ENCODE results near the gene MYO1H.
"Not testable (repeated sequence)": the region's sequence is repeated elsewhere in the genome, so short reads cannot be mapped to it uniquely, and the experiment has no call there.

The MYO1H gene

DNA sequence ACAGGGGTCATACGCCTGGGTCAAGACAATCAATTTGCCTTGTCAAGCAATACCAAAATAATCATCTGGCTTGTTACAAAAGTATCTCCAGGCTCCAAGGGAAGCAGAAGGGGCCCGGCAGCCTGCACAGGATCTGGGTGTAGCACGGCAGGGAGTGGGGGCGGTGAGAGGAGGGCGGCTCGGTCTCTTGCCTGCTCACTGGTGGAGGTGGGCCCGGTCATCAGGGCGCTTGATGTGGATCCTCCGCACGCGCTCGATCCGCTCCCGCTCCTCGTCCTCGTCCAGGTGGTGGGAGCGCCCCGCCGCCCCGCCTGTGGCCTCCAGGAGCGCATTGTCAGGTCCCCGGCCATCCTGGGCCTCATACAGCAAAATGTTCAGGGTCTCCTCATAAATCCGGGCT is 103.7 kb downstream of the MYO1H start:
- no peak for DNase-seq

DNA sequence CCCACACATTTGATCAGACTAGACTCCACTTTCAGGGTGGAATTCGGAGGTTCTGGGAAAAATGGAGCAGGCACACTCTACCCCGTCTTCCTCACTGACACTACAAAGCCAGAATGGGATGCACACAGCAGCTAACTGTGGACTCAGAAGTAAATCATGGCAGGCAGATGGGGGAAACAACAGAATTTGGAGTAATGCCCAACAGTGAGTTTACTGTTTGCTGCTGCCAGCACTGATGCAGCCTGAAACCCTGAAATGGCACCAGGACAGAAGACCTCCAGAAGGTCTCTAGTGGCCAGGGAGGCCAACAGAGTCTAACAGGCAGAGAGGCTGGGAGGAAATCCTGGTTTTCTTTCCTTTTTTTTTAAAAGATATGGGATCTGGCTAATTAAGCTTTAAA is 104.8 kb downstream of the MYO1H start:
- DNase-seq: no peak

DNA sequence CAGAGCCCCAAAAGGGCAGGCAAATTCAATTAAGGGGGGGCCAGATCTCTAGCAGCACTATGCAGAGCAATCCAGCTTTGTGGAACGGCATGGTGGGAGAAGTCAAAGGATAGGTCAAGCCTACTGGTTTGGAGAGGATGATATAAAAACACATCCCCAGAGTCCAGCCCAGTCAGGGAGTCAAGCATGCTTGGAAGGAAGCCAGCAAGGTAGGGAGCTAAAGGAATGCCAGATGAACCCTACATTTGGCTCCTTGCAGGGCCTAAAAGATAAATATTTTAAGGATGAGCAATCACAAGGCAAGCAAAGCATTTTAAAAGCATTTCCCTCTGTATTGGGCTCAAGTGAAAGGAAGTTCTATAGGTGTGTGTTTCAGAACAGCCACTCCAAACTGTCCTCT is 108.0 kb downstream of the MYO1H start:
- no peak for DNase-seq

DNA sequence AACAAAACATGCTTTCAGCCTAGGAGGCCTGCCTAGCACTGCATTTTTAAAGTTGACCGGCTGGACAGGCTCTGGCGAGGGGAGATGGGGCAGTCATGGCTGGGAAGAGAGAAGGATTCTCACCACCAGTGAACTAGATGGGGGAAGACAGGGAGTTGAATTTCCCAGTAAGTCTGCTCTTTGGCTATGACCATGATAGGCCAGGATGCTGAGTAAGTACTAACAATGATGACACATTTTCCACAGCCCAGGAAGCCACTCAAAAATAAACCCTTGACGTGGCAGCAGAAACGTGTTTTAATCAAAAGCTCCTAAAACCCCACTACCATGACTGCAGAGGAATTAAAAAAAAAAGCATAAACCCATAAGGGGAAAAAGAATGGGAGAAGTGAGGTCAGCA is 110.4 kb downstream of the MYO1H start:
- DNase-seq: no peak

DNA sequence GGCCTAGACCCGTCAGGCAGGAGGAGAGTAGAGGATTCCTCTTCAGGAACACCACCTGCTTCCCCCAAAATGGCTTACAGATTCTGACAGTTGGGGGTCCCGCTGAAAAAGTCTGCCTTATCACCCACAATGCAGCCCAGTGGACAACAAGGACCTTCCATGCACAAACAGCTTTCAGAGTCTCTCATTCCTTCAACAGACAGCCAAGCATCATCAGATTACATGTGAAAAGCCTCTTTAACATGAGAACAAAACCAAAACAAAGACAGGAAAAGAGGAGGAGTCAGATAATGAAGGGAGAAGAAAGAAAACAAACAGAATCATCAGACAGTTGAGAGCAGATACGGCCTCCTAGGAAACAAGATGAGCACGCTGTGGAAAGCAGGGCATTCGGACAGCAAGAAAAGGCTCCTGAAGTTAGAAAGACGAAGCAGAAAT is 111.1 kb downstream of the MYO1H start:
- no peak for DNase-seq

DNA sequence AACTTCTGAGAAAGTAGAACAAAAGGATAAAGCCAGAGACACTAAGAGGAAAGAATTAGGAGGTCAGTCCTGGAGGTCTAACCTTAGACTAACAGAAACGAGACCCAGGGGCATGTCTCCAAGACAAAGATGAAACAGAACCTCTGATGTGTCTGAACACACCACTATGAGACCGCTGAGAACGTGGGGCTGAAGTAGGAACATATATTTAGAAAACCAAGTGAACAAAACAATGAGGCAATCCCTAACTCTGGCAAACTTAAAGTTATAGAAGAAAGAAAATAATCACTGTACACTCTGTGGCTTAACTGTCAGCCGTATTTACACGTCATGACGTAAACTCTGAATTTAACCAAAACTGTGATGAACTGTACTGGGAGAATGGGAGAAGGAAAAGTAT is 111.5 kb downstream of the MYO1H start:
- DNase-seq: no peak

DNA sequence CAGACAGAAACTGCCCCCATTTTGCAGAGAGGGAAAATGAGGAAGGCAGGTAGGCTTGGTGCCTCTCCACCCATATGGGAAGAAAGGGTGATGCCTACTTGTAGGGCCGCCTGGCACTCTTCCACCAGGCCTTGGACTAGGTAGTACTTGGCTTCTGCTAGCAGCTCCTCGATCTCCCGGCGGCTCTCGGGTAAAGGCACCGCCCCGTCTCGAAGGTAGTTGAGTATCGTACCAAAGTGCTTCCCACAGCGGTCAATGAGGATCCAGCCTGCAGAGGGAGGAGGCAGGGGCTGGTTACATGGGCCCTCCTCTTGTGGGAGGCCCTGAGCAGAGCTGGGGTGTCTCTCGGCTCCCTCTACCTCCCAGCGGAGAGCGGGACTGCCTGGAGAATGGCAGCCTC is 112.8 kb downstream of the MYO1H start:
- no peak for DNase-seq

DNA sequence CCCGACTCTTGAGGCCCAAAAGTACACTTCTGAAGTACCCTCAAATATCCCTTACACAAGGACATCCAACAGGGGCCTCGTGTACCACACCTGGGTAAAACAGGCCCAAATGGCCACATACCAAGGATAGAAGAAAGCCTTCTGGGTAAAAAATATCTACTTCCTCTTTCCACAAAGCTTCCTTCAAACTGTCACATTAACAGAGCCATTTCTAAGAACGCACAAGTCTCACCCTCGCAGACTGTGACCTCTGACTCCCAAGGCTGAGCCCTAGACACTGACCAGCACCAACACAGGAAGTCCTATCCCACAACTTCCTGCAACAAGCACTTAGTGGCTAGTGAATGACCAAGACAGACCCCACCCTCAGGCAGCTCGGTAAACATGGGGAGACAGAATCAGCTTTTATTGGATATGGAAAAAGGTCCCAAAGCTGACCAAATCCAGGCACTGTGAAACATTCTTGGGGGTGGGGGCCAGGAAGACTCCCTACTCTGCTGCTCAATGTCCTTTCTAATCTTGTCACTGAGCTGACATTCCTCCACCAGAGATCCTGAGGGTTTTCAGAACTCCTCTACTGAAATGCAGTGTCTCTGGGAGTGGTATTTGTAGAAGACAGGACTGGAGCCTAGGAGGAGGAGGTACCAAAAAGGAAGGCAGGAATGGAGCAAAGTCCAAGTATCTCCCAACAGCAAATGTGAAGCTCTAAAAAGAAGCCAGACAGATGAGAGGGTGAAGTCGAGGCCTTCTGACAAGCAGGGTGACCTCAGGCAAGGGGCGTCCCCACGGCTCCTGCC is 113.5 kb downstream of the MYO1H start:
- peak; percentile 20 for DNase-seq

DNA sequence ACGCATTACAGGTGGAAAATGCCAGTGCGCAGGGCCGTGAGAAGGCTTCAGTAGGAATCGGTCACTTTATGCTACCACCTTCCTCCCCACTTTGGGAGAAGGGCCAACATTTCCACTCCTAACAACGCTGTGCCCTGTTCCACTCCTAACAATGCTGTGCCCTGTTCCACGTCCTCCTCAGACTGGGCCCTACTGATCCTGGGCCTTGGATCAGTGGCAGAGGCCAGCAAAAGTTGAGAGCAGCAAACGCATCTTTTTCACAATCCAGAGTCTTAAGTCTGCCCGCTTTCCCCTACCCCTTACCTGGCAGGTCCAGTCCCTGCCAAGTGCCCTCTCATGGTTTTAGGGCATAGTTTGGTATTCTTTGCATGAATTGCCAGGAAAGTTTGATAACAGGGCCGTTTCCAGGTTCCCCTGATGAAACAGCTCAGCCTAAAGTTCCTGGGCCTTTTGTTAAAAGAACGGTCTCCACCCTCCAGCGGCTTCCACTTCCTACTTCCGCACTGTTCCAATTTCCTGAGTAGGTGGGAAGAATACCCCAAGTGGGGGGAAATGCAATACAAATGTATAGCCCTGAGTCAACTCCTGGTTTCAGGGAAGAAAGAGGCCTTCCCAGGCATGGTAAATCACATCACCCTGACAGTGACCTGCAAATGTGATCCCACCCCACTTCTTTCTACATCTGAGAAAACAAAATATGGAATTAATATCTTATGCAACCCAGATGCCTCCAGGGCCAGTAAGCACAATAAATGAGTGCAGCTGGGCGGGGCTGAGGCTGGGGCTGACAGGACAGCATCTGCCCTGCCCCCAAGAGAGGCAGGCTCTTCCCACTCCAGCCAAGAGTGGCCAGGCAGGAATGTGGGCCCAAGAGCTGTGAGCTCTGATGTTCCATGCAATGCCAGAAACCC is 114.4 kb downstream of the MYO1H start:
- DNase-seq: no peak

DNA sequence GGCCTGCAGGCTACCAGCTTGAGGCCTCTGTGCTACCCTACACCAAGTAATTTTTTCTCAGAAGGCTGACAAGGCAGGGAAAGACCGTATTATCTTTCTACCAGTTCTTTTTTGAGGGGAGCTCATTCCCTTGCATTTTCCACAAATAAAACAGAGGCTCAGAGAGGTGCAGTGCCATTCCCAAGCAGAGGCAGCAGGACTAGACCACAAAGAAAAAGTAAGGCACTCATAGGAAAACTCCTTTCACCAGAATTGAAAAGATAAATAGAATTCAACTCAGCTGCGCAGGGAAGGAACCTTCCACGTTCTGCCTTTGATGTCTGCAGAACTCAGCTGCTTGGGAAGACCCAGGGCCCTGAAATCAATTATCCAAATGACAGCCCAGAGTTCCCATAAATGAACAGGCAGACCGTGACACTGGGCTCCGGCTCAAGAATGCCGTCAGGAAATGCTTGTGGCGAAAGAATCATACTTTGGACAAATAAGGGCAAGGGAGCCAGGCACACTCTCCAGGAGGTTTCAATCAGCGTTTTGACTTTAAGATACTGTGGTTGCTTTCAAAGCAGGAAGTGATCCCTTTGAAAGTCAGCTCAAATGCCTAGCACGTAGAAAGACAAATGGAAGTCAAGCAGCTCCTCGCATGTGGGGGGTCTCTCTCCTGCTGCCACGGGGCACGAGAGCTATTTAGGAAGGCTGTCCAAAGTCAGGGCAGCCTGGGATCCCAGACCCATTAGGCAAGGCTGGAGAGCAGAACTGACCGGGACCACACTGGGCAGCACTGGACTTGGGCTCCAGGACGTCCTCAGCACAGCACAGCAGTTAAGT is 115.4 kb downstream of the MYO1H start:
- no peak for DNase-seq

DNA sequence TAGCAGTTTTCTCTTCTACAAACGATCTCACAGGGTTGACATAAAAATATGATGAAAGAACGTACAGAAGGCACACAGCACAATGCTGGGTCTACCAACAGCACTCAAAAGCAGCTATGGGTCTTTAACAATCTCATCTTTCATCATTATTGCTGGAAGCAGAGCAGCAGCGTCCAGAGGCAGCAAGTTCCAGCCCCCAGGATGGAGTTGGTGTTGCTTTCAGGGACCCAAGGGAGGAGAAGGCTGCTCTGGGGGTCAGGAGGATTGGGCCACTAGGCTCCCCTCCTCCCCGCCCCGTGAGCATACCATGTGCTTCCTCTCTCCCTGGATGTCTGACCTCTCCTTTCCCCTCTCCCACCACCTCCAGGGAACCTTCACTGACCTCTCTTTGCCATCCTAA is 116.1 kb downstream of the MYO1H start:
- no peak for DNase-seq

DNA sequence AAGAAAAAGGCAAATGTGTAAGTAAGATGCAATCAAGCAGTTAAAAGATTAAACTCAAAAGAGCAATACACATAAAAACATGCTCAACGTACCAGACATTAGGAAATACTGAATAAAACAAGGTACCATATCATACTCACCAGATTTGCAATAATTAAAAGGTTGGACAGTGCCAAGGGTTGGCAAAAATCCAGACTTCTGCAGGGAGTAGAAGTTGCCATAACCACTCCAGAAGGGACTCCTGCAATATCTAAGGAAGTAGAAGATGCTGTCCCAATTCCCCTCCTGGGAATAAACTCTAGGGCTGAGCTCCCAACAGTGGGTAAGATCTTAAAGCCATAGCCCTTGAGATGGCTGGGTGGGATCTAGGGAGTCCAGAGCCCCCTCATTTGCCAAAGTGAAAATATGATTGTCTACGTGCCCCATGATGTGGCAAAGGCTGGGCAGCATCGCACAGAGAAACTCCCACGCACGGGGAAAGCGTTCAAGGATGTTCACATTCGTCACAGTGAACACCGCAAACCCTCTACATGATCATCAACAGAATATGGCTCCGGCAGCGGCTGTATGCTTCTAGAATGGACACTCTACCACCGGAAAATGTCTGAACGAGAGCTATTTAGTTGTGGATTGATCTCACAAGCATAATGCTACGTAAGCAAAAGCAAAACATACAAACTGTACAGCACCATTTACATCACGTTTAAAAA is 117.1 kb downstream of the MYO1H start:
- DNase-seq: no peak

DNA sequence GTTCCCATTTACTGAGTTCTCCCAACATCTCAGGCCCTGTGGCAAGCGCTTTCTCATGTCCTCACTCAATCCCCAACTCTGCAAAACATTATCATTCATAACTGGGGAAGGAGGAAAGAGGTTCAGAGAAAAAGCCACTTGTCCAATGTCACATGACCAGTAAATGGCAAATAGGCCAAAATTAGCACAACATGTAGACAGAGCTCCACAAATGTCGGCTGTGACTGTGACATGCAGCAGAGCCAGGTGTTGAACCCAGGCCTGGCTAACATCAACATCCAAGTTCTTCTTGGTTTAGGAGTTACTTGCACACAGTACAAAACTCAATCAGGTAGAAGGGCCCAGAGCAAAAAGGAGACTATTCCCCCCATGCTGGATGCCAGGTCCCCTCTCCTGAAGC is 118.6 kb downstream of the MYO1H start:
- no peak for DNase-seq

DNA sequence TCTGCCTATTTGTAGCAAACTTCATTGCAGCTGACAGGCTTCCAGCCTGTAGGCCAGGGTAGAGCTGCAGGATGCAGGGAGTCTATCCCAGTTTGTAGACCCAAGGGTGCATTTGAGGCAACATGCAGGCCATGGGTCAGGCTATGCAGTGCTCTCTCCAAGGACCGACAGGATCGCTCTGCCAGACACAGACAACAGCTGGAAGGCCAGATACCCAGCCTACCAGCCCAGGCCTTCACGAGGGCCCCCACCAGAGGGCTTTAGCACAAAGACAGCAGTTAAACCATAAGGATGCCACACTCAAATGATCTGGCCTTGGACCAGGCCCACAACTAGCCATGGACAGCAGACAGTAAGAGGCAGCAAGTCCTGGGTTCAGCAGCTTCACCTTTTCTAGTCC is 119.1 kb downstream of the MYO1H start:
- DNase-seq: no peak

DNA sequence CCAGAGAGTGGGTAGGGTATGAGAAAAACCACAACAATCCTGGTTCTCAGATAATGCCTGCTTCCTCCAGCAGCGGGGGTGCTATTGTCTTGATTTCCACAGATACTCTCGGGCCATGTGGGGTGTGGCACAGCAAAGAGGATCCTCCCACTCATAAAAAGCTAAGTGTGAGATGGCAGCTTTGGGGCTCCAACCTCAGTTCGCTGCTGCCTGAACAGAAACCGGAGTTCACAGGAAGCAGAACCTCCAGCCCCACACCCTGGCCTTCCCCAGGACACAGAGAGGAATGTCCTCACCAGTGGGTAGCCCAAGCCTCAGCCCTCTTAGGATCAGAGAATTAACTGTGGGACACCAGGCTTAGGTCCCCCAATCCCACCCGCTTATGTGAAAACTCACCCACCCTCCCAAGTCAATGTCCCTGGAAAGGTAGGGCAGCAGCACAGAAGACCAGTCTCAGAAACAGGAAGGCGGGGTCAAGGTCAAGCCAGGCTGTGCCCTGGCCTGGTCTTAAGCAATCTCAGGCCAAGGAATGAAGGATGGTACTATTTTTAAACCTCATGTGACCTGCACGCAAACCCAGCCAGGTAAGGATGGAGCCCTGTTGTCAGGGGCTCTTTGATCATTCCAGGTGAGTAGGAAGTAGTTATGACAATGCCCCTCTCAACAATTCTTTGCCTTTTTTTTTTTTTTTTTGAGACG is 120.4 kb downstream of the MYO1H start:
- peak; percentile 50 for DNase-seq

DNA sequence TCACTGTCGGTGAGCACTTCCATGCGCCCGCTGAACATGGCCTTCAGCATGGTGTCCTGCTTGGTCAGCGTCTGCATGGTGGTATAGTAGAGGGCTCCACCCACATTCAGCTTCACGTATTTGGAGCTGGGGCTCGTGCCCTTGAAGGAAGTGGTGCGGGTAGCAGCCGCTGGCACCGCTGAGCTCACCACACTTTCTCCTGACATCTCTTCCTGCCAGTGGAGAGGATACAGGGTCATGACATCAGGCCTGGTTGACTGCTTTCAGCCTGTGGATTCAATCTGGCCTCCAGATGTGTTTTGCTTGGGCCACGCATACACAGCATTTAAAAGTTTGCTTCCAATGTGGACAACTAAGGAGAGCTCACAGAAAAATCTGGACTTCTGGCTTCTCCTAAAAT is 121.8 kb downstream of the MYO1H start:
- DNase-seq: no peak

DNA sequence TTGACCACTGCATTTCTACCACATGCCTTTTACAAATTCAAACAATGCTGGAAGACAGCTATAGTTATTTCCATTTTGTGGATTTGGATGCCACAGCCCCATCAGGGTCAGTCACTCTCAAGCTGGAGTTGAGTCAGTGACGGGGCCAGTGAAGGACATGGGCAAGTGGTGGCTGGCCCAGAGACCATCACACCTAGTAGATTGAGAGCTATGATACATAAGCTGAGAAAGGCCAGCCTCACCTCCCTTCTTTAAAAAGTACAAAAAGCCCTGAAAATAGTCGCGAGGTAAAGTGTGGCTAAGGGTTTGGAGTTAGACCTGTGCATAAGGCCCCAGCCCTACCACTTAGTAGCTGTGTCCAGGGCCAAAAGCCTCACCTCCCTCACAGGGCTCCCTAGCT is 125.3 kb downstream of the MYO1H start:
- no peak for DNase-seq

DNA sequence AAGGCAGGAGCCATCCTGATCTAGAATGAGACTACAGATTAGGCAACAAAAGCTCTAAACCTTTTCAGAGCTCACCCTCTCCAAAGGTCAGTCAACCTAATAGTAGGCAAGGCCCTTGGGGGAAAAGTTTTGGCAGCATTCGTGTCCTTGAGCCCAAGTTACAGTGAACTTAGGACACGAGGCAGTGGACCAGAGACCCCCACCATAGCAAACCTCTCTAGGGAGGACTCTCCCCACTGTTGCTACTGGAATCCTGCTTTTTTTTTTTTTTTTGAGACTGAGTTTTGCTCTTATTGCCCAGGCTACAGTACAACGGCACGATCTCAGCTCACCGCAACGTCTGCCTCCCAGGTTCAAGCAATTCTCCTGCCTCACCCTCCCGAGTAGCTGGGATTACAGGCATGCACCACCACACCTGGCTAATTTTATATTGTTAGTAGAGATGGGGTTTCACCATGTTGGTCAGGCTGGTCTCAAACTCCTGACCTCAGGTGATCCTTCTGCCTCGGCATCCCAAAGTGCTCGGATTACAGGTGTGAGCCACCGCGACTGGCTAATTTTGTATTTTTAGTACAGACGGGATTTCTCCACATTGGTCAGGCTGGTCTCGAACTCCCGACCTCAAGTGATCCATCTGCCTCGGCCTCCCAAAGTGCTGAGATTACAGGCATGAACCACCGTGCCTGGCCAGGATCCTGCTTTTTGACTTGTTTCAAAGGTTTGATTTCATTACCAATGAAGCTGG is 126.0 kb downstream of the MYO1H start:
- DNase-seq: not testable (repeated sequence)

DNA sequence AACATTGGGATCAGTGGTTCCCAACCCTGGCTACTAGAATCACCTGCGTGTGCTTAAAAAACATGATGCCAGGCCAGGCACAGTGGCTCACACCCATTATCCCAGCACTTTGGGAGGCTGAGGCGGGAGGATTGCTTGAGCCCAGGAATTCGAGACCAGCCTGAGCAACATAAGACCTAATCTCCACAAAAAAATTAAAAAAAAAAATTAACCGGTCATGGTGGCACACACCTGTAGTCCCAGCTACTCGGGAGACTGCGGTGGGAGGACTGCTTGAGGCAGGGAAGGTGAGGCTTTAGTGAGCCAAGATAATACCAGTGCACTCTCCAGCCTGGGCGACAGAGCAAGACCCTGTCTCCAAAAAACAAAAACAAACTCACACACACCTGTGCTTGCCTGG is 127.4 kb downstream of the MYO1H start:
- DNase-seq: no peak

DNA sequence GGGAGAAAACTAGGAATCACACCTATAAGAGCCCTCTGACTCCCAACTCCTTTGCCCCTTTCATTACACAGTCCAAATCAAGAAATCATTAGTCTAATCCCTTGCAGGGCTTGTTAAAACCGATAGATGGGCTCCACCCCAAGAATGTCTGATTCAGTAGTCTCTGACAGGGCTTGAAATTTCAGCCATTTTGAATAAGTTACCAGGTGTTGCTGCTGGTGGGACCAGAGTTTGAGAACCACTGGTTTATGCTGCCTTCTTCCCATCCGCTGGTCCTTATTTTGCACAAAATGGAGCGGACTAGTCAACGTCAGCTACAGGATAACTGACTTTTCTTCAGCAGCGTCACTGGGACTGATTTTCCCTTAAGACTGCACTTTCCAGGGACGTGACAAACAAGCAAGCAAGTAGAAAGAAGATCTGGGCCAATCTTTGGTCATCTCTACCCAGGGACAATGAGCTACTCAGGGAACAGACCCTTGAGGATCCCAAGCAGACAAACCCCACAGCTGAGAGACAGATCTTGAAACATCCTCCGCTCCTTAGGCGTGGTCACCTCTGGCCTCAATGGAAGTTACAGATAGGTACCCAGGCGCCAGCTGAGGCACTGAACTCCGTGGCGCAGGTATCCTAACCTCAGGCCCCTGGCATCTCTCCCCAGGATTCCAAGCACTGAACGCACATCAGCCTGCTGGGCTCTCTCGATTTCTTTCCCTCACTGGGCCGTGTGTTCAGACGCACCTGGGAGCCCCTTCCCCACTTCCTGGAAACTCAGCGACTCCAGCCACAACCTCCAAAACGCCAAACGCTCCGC is 128.5 kb downstream of the MYO1H start:
- DNase-seq: no peak

Data from hematopoietic multipotent progenitor cell treated with erythropoietin and hydrocortisone succinate and interleukin-3 and kit ligand, for 8 days (in vitro differentiated cells).